H1 (cell line): ENCODE results near the gene CACNA1B.
"Not testable (repeated sequence)": the region's sequence is repeated elsewhere in the genome, so short reads cannot be mapped to it uniquely, and the experiment has no call there.

ENCODE experiments used
- CTCF ChIP-seq, 3 experiments: IDR thresholded peaks; 1 replicate in 2 of 3; 2 replicates in 1 of 3; pipeline versions ENCODE4 v1.5.1 to v1.6.1; 2011; ENCODE audit warnings: low read length in 3 of 3, mild to moderate bottlenecking in 3 of 3, inconsistent platforms in 2 of 3, low read depth in 1 of 3, moderate library complexity in 1 of 3; ENCODE audit not compliant: insufficient read depth in 1 of 3; ENCODE audit errors: control extremely low read depth in 1 of 3
- EP300 ChIP-seq, 2 experiments: IDR thresholded peaks; 1 replicate in 1 of 2; 2 replicates in 1 of 2; pipeline ENCODE4 v1.6.1; 2011 to 2012; ENCODE audit warnings: low read depth in 2 of 2, low read length in 2 of 2, mild to moderate bottlenecking in 2 of 2, borderline replicate concordance in 1 of 2, inconsistent platforms in 1 of 2, moderate library complexity in 1 of 2
- FOSL1 ChIP-seq: IDR thresholded peaks from 2 replicates; pipeline ENCODE4 v1.6.1; 2011; ENCODE audit warnings: mild to moderate bottlenecking, low read depth, low read length, moderate library complexity; ENCODE audit not compliant: insufficient read depth
- HDAC6 ChIP-seq: IDR thresholded peaks from one replicate; pipeline ENCODE4 v1.7.1; 2012; ENCODE audit warnings: low read depth, mild to moderate bottlenecking, inconsistent platforms, low read length, moderate library complexity
- MAFK ChIP-seq: IDR thresholded peaks from 2 replicates; pipeline ENCODE4 v1.6.1; 2012; ENCODE audit warnings: low read depth, mild to moderate bottlenecking, improper control_type of control experiment, low read length
- RAD21 ChIP-seq, 2 experiments: IDR thresholded peaks in 1 of 2; conservative IDR thresholded peaks in 1 of 2; 2 replicates each; pipeline ENCODE4 v1.6.1; 2011; ENCODE audit warnings: low read depth in 2 of 2, low read length in 2 of 2, improper control_type of control experiment in 1 of 2, inconsistent platforms in 1 of 2, mild to moderate bottlenecking in 1 of 2, moderate library complexity in 1 of 2
- RNF2 ChIP-seq: fragments of 200-900, 300-1000 bp; sonication (generic); IDR thresholded peaks from 2 replicates; pipeline ENCODE4 v1.7.1; 2016; ENCODE audit warnings: borderline replicate concordance, low read depth, mild to moderate bottlenecking, antibody characterized with exemption, low read length; ENCODE audit not compliant: poor library complexity, severe bottlenecking; ENCODE audit errors: missing control alignments

- not testable (repeated sequence) for TF ChIP-seq MAFK; RAD21 (IDR thresholded peaks at IDR 0.05 in 1 of 2, conservative IDR thresholded peaks at IDR 0.05 in 1 of 2; ENCODE audit: low read depth in 2 of 2, low read length in 2 of 2); CTCF (IDR thresholded peaks at IDR 0.05; ENCODE audit: control extremely low read depth in 1 of 3, insufficient read depth in 1 of 3, low read depth in 1 of 3, low read length in 3 of 3); FOSL1; HDAC6; EP300 (IDR thresholded peaks at IDR 0.05; ENCODE audit: borderline replicate concordance in 1 of 2, low read depth in 2 of 2, low read length in 2 of 2); RNF2
Measured at GRCh38 chr9:138147556-138147955, 270.0 kb downstream of the CACNA1B start.
